Calu3 (cell line): ENCODE results near the gene EHMT1. TPM values are rescaled to one million over a fixed set of nuclear protein-coding genes. Genes with fewer than 3 reads are reported as not detected.

ENCODE experiments used
- BruUV-seq: library from RNA; stranded (reverse); fragments of 400-500 nt; replicated peaks from 2 replicates; lab custom pipeline; 2021; lab: Mats Ljungman, UMichigan
- CTCF ChIA-PET: fragments of 300-600 bp; sonication (Branson Sonifier 250); formaldehyde crosslinking; loops from one replicate; lab custom pipeline; 2022; ENCODE audit warnings: antibody characterized with exemption; lab: Charles Lee
- DNase-seq: peaks from one replicate; pipeline ENCODE4 v3.0.0; 2022
- H3K27ac Mint-ChIP-seq: one replicate; pipeline ENCODE4 v1.8.0; 2022; ENCODE audit warnings: mixed read lengths; ENCODE audit not compliant: unreplicated experiment
- H3K27me3 Mint-ChIP-seq: one replicate; pipeline ENCODE4 v1.8.0; 2022; ENCODE audit warnings: mixed read lengths; ENCODE audit not compliant: unreplicated experiment
- H3K36me3 Mint-ChIP-seq: one replicate; pipeline ENCODE4 v1.8.0; 2022; ENCODE audit warnings: mild to moderate bottlenecking, moderate library complexity, mixed read lengths; ENCODE audit not compliant: insufficient read depth, unreplicated experiment
- H3K4me1 Mint-ChIP-seq: one replicate; pipeline ENCODE4 v1.8.0; 2022; ENCODE audit warnings: mild to moderate bottlenecking, low read depth, mixed read lengths; ENCODE audit not compliant: unreplicated experiment
- H3K4me3 Mint-ChIP-seq: one replicate; pipeline ENCODE4 v1.8.0; 2022; ENCODE audit warnings: mild to moderate bottlenecking, low read depth, moderate library complexity, mixed read lengths; ENCODE audit not compliant: unreplicated experiment
- H3K9me3 Mint-ChIP-seq: one replicate; pipeline ENCODE4 v1.8.0; 2022; ENCODE audit warnings: low read depth, mixed read lengths; ENCODE audit not compliant: unreplicated experiment
- CTCF ChIP-seq: fragments of 200-600 bp; IDR thresholded peaks from one replicate; pipeline ENCODE4 v1.8.0; 2022; ENCODE audit warnings: antibody characterized with exemption; ENCODE audit not compliant: unreplicated experiment
- intact Hi-C: fragments of 100-400 bp; cut with micrococcal nuclease; formaldehyde crosslinking; loops from one replicate; pipeline ENCODE4 v1.10.0; 2022; ENCODE audit not compliant: unreplicated experiment
- total RNA-seq: library from RNA; stranded (reverse); gene quantifications from 2 replicates; pipeline ENCODE4 v1.2.3, GENCODE V29; 2022

Gene EHMT1
- total RNA-seq, 1 experiment from 2014 or later = 56.0 TPM

- H3K9me3 Mint-ChIP-seq = peaks cover 4% of the 10 kb centered on the region
- no peaks in the 10 kb centered on the region for H3K36me3 Mint-ChIP-seq
- H3K27me3 Mint-ChIP-seq = no peaks in the 10 kb centered on the region
- no peak for TF ChIP-seq CTCF
- DNase-seq = no peak
- intact Hi-C loops = no loop called here
- BruUV-seq = no TSS peak
- no peak overlapping the region for H3K4me3 Mint-ChIP-seq
- H3K27ac Mint-ChIP-seq = no peak overlapping the region
- H3K4me1 Mint-ChIP-seq = no peaks in the 10 kb centered on the region
- CTCF ChIA-PET = no interaction called here
Measured at GRCh38 chr9:137707361-137707760, 88.6 kb downstream of the EHMT1 start.

- Mint-ChIP-seq H3K27ac (no peak overlapping the region), H3K4me1 (no peaks in the 10 kb centered on the region), H3K4me3 (no peak overlapping the region), H3K36me3 (no peaks in the 10 kb centered on the region), H3K27me3 (no peaks in the 10 kb centered on the region), H3K9me3 (no peaks in the 10 kb centered on the region)
- no peak for TF ChIP-seq CTCF
- BruUV-seq = no TSS peak
- DNase-seq = no peak
- intact Hi-C loops = no loop called here
- CTCF ChIA-PET = no interaction called here
Measured at GRCh38 chr9:137708590-137709284, 89.9 kb downstream of the EHMT1 start.

GRCh38 chr9:137709411-137710101, 90.8 kb downstream of the EHMT1 start:
- Mint-ChIP-seq H3K9me3 (no peaks in the 10 kb centered on the region), H3K27me3 (no peaks in the 10 kb centered on the region), H3K36me3 (no peaks in the 10 kb centered on the region), H3K27ac (no peak overlapping the region), H3K4me3 (no peak overlapping the region), H3K4me1 (no peaks in the 10 kb centered on the region)
- TF ChIP-seq CTCF = no peak
- no TSS peak for BruUV-seq
- no peak for DNase-seq
- CTCF ChIA-PET = no interaction called here
- intact Hi-C loops = no loop called here

- Mint-ChIP-seq H3K27me3 (no peaks in the 10 kb centered on the region), H3K27ac (no peak overlapping the region), H3K4me3 (no peak overlapping the region), H3K36me3 (peaks cover 2% of the 10 kb centered on the region), H3K9me3 (no peaks in the 10 kb centered on the region), H3K4me1 (no peaks in the 10 kb centered on the region)
- intact Hi-C loops = no loop called here
- DNase-seq = no peak
- no peak for TF ChIP-seq CTCF
- no TSS peak for BruUV-seq
- CTCF ChIA-PET = no interaction called here
Measured at GRCh38 chr9:137710704-137711103, 91.9 kb downstream of the EHMT1 start.
